Activated CD4-positive, alpha-beta T cell treated with anti-CD3 and anti-CD28 coated beads for 24 hours (primary cell): Measurements from ENCODE around the gene DNAJC27.
A peak's percentile ranks its signal among the peaks of the same experiment; 100 is the strongest.
"Not testable (repeated sequence)": the region's sequence is repeated elsewhere in the genome, so short reads cannot be mapped to it uniquely, and the experiment has no call there.

ENCODE experiments used
- DNase-seq, 2 donors: peaks; one replicate each; pipeline ENCODE4 v3.0.0-alpha.2; 2020; ENCODE audit warnings: low read depth in 2 of 2

Gene DNAJC27

GRCh38 chr2:24971536-24972314 is at the start of gene DNAJC27:
Gene DNAJC27, minus strand, starts transcription at chr2:24971955. Its CDS starts 51 bp downstream, at chr2:24971904.
- DNase-seq: peak; percentile 94 to 95

DNA sequence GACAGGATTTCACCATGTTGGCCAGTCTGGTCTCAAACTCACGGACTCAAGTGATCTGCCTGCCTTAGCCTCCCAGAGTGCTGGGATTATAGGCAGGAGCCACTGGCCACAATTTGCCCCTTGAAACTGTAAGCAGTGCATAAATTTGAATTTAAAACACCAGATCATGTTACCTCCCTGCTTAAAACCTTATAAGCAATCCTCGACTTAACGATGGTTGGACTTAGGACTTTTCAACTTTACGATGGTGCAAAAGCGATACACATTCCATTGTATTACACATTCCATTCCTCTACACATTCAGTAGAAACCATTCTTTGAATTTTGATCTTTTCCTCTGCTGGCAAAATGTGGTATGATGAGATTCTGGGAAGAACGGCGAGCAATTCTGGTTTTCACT is 46.9 kb upstream of the DNAJC27 start:
- no peak for DNase-seq

GRCh38 chr2:25014631-25015030 is 42.9 kb upstream of the DNAJC27 start:
- no peak for DNase-seq

- DNase-seq: not testable (repeated sequence)
These were observed 39.6 kb upstream of the DNAJC27 start for GRCh38 chr2:25011342-25011741.

GRCh38 chr2:25009954-25010353 is 38.2 kb upstream of the DNAJC27 start:
- no peak for DNase-seq

DNA sequence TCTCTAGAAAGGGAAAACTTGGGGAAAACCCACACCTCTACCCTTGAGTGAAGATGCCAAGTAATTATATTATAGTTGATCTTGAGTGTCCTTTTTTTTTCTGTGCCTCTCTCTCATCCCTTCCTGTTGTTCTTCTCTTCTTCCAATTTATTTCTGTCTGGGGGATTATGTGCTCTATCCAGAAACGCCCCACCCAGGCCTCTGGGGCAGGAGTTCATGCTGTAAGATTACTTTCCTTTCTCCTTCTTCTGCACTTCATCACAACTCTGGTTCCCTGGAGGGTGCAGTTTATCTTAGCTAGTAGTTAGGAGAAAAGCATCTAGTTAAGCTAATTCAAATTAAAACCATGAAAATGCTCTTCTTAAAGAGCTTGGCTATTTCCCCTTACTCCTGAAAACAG is 30.3 kb upstream of the DNAJC27 start:
- DNase-seq: no peak

DNA sequence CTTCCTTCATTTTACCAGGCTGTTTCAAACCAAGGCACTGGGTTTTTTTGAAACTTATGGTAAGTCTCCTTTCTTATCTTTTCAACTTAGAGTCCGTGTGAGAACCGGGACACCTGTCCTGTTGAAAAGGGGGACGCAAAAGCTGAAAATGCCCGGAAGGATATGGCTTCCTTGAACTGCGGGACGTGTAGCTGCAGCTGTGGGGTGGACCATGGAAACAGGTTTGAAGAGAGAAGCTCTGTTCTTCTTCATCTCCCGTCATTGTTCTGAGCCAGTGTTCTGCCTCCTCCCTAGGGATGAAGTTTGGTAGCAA is 29.5 kb upstream of the DNAJC27 start:
- no peak for DNase-seq

DNA sequence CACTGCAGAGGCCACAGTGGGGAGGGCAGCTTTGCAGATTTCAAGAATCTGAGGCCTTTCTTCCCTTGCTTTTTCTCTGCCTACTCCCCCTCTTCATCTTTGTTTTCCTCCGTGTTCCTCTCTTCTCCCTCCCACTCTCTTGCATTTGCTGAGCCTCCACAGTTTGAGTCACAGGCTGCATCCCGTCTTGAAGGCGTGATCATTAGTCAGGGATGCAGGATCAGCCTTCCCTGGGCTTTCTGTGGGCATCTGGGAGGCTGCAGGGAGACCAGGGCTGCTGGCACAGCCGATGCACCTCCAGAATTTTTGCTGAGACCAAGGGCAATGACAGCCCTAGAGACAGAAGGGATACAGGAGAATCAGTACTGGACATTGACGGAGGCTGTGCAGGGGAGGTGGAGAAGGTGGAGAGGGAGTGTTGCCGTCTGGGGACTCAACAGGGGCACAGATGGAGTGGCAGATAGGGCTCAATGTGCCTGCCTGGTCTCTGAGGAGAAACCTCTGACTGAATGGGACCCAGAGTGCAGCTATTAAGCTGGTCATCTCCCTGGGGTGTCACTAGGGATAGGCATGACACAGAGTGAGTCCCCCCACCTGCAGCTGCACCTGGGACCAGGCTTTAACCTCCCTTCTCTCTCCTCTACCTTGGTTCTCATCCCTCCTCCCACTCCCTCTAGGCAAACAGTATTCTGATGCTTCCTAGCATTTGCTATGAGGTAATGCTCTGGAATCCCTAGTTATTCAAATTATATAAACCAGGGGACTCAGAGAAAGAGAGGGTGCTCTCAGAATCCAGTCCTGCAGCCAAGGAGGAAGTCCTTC is 29.0 kb upstream of the DNAJC27 start:
- no peak for DNase-seq

DNA sequence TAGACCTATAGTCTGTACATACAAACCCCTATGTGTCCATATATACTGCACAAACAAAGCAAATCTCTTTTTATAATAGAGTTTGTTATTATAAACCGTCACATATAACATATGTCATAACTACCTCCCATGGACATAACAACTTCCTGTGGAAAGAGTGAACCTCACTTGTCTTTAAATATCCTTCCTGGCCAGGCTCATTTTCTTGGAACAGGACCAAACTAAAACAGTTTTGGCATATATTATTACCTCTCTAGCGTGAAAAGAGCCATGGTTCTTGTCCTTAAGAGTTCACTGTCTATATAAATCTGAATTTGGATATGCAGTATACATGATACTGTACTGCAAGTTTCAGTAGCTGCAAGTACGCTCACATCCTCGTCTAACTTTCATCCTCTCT is 28.3 kb upstream of the DNAJC27 start:
- no peak for DNase-seq

- not testable (repeated sequence) for DNase-seq
These were observed 27.3 kb upstream of the DNAJC27 start for GRCh38 chr2:24999097-24999496.

DNA sequence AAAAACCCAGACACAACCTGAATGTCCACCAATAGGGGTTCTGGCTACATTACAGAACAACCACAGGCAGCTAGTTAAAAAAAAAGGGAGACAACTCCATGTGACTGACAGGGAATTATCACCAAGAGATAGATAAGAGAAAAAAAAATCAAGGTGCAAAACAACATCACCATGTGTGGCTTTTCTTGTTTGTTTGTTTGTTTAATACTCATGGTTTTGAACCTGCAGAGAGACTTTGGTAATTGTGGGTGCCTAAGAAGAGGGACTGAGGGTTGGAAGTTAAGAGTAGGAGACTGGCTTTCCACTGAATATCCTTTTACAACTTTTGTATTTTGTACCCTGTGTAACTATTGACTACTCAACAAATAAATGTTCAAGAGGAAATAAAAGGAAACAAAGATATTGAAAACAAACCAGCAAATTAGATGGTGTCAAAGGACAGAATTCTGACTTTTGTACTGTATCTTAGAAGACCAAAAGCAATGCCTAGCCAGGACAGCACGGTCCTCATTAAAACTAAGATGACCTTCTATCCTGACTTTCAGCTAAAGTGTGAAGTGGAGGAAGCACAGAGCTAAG is 22.5 kb upstream of the DNAJC27 start:
- DNase-seq: no peak

- no peak for DNase-seq
These were observed 21.8 kb upstream of the DNAJC27 start for GRCh38 chr2:24993406-24994145.

DNA sequence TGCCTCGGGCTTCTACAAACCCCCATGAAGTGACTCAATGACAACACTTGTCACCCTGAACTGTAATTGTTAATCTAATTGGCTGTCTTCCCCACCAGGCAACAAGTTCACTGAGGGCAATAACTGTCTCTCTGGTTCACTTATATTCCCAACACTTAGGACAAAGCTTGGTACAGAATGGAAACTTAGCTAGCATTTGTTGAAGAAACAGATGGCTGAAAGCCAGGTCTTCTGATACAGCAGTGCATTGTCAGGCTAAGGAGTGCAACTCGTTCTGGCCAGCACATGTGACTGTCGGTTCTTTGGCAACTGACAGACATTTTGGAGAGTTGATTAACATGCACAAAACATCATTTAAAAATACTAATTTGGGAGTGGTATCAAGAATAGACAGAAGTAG is 14.6 kb upstream of the DNAJC27 start:
- no peak for DNase-seq

DNA sequence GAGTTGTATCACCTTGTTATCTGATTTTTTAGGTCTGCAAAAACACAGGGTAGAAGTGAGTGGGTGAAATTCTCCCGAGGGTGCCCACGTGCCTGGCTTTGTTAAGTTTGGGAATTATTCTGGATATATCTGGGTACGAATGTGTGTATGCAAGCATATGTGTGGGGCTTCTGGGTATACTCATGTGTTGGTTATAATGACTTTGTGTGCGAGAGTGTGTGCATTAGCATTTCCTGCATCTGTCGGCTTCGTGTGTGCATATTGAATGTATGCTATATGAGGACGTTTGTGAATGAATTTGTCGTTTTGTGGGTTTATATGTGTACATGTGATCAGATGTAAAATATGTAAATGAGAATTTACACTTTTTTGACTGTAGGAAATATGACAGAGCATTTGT is 13.8 kb upstream of the DNAJC27 start:
- DNase-seq: no peak

GRCh38 chr2:24984912-24985311 is 13.2 kb upstream of the DNAJC27 start:
- DNase-seq: no peak

DNA sequence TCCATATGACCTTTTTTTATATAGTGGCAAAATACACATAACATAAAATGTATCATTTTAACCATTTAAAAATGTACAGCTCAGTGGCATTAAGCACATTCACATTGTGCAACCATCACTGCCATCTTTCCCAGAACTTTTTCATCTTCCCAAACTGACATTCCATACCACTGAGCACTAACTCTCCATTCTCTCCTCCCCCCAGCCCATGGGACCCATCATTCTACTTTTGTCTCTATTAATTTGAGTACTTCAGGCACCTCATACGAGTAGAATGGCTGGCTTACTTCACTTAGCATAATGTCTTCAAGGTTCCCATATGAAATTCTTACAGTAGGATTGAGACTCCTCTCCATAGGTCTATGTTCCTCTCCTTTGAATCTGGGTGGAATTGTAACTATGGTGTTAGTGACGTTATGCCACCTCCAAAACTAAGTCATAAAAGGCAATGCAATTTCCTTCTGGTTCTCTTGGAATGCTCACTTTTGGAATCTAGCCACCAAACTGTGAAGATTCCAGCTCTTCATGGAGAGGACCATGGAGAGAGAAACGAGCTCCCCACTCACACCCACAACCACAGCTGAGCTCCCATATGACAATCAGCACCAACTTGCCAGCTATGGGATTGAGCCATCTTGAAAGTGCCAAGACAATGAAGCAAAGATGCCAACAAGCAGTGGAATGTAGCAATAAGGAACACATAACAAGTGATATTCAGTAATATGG is 9.8 kb upstream of the DNAJC27 start:
- DNase-seq: no peak

GRCh38 chr2:24978661-24979060 is 6.9 kb upstream of the DNAJC27 start:
- DNase-seq: no peak

DNA sequence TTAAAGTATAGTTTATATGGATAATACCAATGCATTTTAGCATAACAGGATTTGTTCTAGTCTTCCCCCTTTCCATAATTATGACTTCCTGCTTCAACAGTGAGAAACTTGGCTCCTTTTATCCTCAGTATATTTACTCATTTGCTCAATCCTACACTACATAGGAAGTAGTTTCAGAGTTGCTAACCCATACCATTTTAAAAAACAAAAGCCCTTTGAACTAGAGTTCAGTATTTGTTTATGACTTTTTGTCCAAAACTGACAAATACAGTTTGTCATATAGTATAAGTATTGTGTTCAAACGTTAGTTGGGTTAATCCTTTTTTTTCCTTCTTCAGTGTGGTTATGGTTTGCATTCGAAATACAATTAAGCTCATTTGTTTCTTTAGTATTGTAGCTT is 5.9 kb upstream of the DNAJC27 start:
- no peak for DNase-seq

DNA sequence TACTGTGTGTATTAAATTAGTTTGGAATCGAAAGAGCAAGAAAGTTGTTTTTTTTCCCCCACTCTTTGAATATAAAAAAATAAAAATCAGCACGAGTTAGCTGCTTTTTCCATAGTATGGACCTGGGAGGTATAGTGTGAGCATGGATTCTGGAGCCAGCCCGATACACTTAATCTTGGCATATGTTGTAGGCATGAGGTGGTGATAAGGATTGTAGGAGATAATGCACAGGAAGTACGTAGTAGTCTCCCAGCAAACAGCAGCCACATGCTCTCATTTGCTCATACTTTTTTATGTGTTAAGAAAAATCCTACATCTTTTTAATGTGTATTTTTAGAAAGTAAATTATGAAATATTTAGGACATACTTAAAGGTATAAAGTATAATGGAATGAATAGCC is 2.1 kb upstream of the DNAJC27 start:
- DNase-seq: no peak

DNA sequence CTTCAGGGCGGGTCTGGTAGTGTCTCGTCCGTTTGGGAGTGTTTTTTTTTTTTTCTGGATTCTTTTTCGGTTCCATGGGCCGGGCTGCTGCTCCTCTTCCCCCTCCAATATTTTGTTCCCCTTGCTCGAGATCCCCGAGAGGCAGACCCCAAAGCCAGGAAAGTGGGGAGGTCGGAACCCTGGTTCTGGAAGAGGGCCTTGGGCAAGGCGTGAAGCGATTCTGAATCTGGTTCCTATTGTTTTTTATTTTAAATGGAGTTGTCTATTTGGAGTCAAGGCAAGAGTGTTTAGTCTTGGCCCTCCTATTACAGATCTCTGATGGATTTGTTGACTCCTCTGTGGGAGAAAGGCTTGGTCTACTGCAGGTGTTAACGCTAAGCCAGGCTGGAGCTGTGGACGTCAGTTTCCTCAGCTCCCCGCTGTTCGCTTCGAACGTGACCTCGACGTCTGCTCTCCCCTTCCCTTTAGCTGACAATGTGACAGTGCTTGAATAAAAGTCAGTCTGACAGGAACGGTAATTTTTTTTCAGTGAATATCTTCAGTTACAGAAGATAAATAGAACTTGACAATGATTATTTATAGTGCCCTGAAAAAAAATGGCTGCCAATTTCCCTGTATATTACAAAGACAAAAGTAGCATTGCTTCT is 683 bp upstream of the DNAJC27 start:
- peak; percentile 16 to 26 for DNase-seq

GRCh38 chr2:24971286-24971535 is 544 bp downstream of the DNAJC27 start:
- DNase-seq: peak; percentile 6 to 15
